ENCODE results near the gene PCDHGC3. TPM values are rescaled to one million over a fixed set of nuclear protein-coding genes. Genes with fewer than 3 reads are reported as not detected.
A peak's percentile ranks its signal among the peaks of the same experiment; 100 is the strongest.

The PCDHGC3 gene
- polyA plus RNA-seq, 1 of the 3 experiments (the other 2 are of a cell fraction) = 97.0 TPM

DNA sequence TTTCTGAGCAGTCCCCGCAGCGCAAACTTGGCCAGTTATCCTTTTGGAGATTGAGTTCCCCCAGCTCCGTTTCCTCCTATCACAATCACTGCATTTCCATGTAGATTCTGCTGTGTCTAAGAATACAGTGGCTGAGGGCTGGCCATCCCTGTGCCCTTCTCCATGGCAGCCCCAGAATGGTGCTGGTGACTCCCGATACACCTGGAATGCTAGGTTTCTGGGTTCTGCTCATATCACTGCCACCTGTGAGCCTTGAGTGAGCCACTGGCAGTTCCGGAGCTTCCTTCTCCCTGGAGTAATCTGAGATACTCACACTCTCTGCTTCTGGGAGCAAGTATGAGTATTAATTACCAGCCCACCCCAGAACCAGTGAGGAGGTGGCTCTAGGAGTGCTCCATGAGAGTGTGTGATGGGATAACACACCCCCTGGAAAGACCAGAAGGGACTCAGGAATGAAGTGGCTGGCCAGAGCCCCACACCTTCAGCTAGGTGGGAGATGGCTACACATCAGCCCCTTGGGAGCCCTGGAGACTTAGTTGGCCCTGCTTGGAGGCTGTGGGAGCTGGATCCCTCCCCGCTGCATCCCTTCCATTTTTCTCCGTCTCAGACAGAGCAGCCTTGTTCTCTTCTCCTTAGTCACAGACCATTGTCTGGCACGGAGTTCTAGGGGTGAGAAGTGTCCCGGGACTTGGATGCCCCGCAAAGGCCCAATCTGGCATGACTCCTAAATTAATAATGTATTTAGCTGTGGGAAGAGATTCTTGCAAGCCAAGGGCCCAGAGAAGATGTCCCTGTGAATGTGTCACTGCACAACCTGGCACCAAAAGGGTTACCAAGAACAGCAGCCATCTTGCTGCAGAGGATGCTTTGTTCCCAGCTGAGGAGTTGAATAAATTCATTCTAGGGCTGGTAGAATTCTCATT lies 18.0 kb downstream of the PCDHGC3 start:
- Histone ChIP-seq H3K27me3 (ENCODE audit: insufficient read depth) (no peaks in the 10 kb centered on the region), H3F3A (replicated peaks; ENCODE audit: insufficient read depth) (peaks cover 5% of the 10 kb centered on the region), H3K9me2 (no peaks in the 10 kb centered on the region), H3K9ac (peak overlapping the region; percentile 39; the same call in 1 of the 2 replicates), H3K4me3 (ENCODE audit: low read depth in 2 of 2, low read length in 1 of 2) (no peak overlapping the region), H3K36me3 (replicated peaks in 1 of 2; ENCODE audit: control insufficient read depth in 1 of 2, insufficient read depth in 2 of 2, low read length in 1 of 2) (peaks cover 12 to 36% of the 10 kb centered on the region in 2 experiments), H3K4me1 (ENCODE audit: control insufficient read depth in 1 of 2, insufficient read depth in 2 of 2, low read depth in 1 of 2, low read length in 1 of 2) (peaks cover 7 to 47% of the 10 kb centered on the region in 2 experiments; a peak in 3 of 4 replicates), H2AFZ (ENCODE audit: low read depth) (no peak overlapping the region), H3K9me3 (no peaks in the 10 kb centered on the region), H4K20me1 (ENCODE audit: insufficient read depth) (peaks cover 20% of the 10 kb centered on the region; the same call in 1 of the 2 replicates), H3K79me2 (ENCODE audit: insufficient read depth) (peaks cover 60% of the 10 kb centered on the region), H3K4me2 (peak overlapping the region; percentile 57), H3K27ac (ENCODE audit: low read depth in 2 of 2, low read length in 1 of 2) (peak overlapping the region in 1 of 2 experiments; percentile 74; a peak in 3 of 4 replicates)
- ChIA-PET POLR2A (no interaction called here), CTCF (interaction anchor here (1.0 to 2.3 kb wide), 4 partner anchors 15 to 31 kb away, joined by 3 to 11 read pairs (median 4); no protein-coding TSS in a partner anchor)
- no peak for DNase-seq
- WGBS (ENCODE audit: low lambda C conversion rate) = 68% methylated on average over 10 of the region's 10 CpGs
- TF ChIP-seq NRF1 (IDR thresholded peaks at IDR 0.05; ENCODE audit: low read depth, low read length) (no peak), YY1 (IDR thresholded peaks at IDR 0.05; ENCODE audit: low read depth) (peak; percentile 46; the same call in 1 of the 2 replicates)
- TF ChIP-seq, protein P1, sequence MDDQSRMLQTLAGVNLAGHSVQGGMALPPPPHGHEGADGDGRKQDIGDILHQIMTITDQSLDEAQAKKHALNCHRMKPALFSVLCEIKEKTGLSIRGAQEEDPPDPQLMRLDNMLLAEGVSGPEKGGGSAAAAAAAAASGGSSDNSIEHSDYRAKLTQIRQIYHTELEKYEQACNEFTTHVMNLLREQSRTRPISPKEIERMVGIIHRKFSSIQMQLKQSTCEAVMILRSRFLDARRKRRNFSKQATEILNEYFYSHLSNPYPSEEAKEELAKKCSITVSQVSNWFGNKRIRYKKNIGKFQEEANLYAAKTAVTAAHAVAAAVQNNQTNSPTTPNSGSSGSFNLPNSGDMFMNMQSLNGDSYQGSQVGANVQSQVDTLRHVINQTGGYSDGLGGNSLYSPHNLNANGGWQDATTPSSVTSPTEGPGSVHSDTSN (IDR thresholded peaks at IDR 0.05) = no peak

GRCh38 chr5:141494761-141495452 lies 19.1 kb downstream of the PCDHGC3 start:
- 88% methylated on average over 17 of the region's 22 CpGs for WGBS (ENCODE audit: low lambda C conversion rate)
- Histone ChIP-seq H3K9me3 (no peaks in the 10 kb centered on the region), H3F3A (replicated peaks; ENCODE audit: insufficient read depth) (peaks cover 2% of the 10 kb centered on the region), H3K9ac (0 out of 2 replicates have a peak overlapping the region, but pooled peaks have one; percentile 15), H3K4me3 (ENCODE audit: low read depth in 2 of 2, low read length in 1 of 2) (no peak overlapping the region), H3K27me3 (ENCODE audit: insufficient read depth) (no peaks in the 10 kb centered on the region), H3K79me2 (ENCODE audit: insufficient read depth) (peaks cover 50% of the 10 kb centered on the region), H3K36me3 (replicated peaks in 1 of 2; ENCODE audit: control insufficient read depth in 1 of 2, insufficient read depth in 2 of 2, low read length in 1 of 2) (peaks cover 22 to 30% of the 10 kb centered on the region in 2 experiments), H3K9me2 (no peaks in the 10 kb centered on the region), H3K27ac (ENCODE audit: low read depth in 2 of 2, low read length in 1 of 2) (peak overlapping the region in 1 of 2 experiments; percentile 74; a peak in 3 of 4 replicates), H3K4me1 (ENCODE audit: control insufficient read depth in 1 of 2, insufficient read depth in 2 of 2, low read depth in 1 of 2, low read length in 1 of 2) (peaks cover 2 to 39% of the 10 kb centered on the region in 2 experiments; a peak in 3 of 4 replicates), H3K4me2 (peak overlapping the region; percentile 57; the same call in 1 of the 2 replicates), H4K20me1 (ENCODE audit: insufficient read depth) (peaks cover 9% of the 10 kb centered on the region; the same call in 1 of the 2 replicates), H2AFZ (ENCODE audit: low read depth) (no peak overlapping the region)
- POLR2A ChIA-PET = no interaction called here
- CTCF ChIA-PET = interaction anchor here (1.0 kb wide), 1 partner anchor 18 kb away, joined by 3 read pairs; no protein-coding TSS in a partner anchor
- no peak for DNase-seq
- no peak for TF ChIP-seq YY1 (IDR thresholded peaks at IDR 0.05; ENCODE audit: low read depth)
- TF ChIP-seq CTCF (IDR thresholded peaks at IDR 0.05) = no peak
- TF ChIP-seq EP300 (IDR thresholded peaks at IDR 0.05; ENCODE audit: borderline replicate concordance in 1 of 2, low read depth in 1 of 2, low read length in 1 of 2) = no peak
- TF ChIP-seq RFX5 (IDR thresholded peaks at IDR 0.05; ENCODE audit: low read length) = no peak
- TF ChIP-seq, protein P2, sequence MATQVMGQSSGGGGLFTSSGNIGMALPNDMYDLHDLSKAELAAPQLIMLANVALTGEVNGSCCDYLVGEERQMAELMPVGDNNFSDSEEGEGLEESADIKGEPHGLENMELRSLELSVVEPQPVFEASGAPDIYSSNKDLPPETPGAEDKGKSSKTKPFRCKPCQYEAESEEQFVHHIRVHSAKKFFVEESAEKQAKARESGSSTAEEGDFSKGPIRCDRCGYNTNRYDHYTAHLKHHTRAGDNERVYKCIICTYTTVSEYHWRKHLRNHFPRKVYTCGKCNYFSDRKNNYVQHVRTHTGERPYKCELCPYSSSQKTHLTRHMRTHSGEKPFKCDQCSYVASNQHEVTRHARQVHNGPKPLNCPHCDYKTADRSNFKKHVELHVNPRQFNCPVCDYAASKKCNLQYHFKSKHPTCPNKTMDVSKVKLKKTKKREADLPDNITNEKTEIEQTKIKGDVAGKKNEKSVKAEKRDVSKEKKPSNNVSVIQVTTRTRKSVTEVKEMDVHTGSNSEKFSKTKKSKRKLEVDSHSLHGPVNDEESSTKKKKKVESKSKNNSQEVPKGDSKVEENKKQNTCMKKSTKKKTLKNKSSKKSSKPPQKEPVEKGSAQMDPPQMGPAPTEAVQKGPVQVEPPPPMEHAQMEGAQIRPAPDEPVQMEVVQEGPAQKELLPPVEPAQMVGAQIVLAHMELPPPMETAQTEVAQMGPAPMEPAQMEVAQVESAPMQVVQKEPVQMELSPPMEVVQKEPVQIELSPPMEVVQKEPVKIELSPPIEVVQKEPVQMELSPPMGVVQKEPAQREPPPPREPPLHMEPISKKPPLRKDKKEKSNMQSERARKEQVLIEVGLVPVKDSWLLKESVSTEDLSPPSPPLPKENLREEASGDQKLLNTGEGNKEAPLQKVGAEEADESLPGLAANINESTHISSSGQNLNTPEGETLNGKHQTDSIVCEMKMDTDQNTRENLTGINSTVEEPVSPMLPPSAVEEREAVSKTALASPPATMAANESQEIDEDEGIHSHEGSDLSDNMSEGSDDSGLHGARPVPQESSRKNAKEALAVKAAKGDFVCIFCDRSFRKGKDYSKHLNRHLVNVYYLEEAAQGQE (IDR thresholded peaks at IDR 0.05; ENCODE audit: low read depth, low read length) = no peak
- no peak for TF ChIP-seq NFIC (IDR thresholded peaks at IDR 0.05; ENCODE audit: borderline replicate concordance)
- TF ChIP-seq JUND (IDR thresholded peaks at IDR 0.05) = no peak
- TF ChIP-seq, protein P1 (IDR thresholded peaks at IDR 0.05) = no peak
- no peak for TF ChIP-seq FOSL2 (IDR thresholded peaks at IDR 0.05; ENCODE audit: borderline replicate concordance, low read depth)
- TF ChIP-seq USF1 (IDR thresholded peaks at IDR 0.05; ENCODE audit: borderline replicate concordance, low read depth) = no peak
- no peak for TF ChIP-seq MXI1 (IDR thresholded peaks at IDR 0.05; ENCODE audit: low read depth, low read length)
- TF ChIP-seq GABPA (IDR thresholded peaks at IDR 0.05; ENCODE audit: low read depth) = no peak
- no peak for TF ChIP-seq FOXM1 (IDR thresholded peaks at IDR 0.05; ENCODE audit: low read depth)
